Measurements from ENCODE around the gene KCNK18. TPM values are rescaled to one million over a fixed set of nuclear protein-coding genes. Genes with fewer than 3 reads are reported as not detected.

The KCNK18 gene
- not detected in 2 replicates for total RNA-seq (2014; rRNA removed; shearing (Covaris generic))

GRCh38 chr10:117197189-117197588 is at the start of gene KCNK18:
TSS of gene KCNK18 (plus strand) at chr10:117197489. CDS start at chr10:117197489, 0 bp downstream.
- no peak for DNase-seq (ENCODE audit: low read depth)

DNA sequence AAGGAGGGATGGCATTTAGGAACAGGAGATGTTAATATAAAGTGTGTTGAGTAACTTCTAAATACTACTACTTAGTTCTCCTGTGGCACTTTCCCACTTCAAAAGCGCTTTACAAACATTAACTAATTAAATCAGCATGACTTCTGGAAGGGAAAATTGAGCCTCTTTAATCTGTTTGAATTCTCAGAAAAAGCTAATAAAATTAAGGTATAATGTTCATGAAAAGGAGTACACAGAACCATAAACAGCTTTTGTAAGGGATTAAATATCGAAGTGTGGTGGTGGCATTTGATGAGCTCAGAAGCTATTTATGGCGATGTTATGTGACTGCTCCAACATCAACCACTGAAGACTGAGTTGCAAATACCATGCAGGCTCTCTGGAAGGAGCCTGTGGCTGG is 49.0 kb upstream of the KCNK18 start:
- no peak for DNase-seq (ENCODE audit: low read depth)

- no peak for DNase-seq (ENCODE audit: low read depth)
These were observed 44.6 kb upstream of the KCNK18 start for GRCh38 chr10:117152668-117153067.

- DNase-seq (ENCODE audit: low read depth) = no peak
These were observed 39.0 kb upstream of the KCNK18 start for GRCh38 chr10:117158297-117158696.

GRCh38 chr10:117159390-117159789 is 37.9 kb upstream of the KCNK18 start:
- DNase-seq (ENCODE audit: low read depth) = no peak

DNA sequence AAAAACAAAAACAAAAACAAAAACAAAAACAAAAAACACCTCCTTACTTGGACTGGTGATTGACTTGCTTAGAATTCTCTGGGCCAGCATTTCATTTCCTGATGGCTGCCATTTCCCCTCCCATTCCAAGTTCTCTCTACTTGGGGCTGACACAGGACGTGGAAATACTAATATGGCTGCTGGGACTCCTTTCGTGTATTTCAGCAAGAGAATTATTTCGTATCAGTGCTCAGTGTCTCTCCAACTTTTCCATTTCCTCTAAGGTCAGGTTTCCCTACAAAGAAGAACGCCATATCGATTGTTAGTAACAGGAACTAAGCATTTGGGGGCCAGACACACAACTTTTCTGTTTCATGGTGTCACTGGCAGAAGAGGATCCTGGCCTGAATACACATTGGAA is 36.7 kb upstream of the KCNK18 start:
- DNase-seq (ENCODE audit: low read depth) = no peak

DNA sequence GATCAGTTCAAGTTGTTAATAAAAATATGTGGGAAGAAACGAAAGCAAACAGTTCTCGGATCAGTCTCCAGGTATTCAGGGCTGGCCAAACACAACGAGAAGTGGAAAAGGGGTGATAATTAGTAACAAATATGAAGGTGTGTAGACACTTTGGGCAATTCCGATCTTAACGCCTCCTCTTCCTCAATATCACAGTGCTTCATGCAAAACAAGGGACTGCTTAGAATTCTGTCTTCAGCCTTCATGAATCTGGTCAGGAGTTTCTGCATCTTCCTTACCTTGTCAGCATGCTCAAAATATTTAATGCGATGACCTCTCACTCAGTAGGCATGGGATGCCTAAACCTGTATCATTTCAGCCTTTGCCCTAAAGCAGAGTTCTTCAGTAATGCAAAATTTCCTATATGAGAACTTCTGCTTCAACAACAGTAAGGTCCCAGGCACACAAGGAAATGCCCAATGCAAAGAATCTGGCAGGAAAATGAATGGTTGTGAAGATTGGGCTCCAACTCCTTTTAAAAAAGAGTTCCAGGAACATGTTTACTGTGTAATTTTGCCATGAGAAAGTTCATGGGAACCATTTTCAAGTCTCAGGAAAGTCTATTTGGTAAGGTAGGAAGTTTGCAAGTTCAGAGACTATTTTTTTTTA is 35.8 kb upstream of the KCNK18 start:
- no peak for DNase-seq (ENCODE audit: low read depth)

DNA sequence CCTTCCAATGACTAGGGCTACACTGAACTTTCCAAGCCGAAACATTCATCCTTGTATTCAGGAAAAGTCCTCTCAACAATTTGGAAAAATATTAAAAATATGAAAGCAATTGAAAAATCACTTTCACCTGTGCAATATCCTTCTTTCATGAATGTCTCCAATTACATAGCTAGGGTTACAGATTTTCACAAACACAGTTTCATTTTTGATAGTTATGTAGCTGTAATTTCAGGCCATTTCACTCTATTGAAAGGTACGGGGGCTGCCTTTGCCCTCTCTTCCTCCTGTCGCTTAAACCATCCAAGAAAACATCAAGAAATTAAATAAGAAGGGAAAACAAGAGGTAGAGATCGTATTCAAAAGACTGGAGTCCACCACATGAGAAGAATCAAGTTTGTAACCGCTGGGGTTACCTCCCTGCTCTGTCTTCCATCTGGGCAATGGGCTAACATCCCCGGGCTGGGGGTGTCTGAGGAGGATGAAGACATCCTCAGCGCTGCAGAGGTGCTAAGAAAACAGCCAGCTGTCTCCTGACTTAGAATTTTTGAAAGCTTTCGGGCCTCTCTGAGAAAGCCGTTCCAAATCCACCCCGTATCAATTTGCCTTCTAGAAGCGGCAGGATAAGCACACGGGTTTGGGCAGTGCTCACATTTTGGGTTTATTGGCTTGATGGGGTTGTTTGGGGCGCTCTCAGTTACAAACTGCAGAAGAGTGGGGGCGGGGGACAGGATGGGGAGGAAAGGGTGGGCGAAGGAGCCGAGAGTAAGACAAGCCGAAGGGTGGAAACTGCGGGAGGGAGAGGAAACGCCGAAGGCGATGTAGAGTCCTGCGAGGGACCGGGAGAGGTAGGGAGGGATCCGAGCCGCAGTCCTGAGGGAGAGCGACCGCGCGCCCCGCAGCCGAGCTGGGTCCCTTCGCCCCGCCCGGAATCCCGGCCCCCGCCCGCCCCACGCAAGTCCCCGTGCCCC is 34.9 kb upstream of the KCNK18 start:
- no peak for DNase-seq (ENCODE audit: low read depth)

- DNase-seq (ENCODE audit: low read depth) = no peak
These were observed 34.0 kb upstream of the KCNK18 start for GRCh38 chr10:117163061-117163953.

- DNase-seq (ENCODE audit: low read depth) = no peak
These were observed 33.2 kb upstream of the KCNK18 start for GRCh38 chr10:117163954-117164548.

- DNase-seq (ENCODE audit: low read depth) = no peak
These were observed 32.4 kb upstream of the KCNK18 start for GRCh38 chr10:117164592-117165537.

DNA sequence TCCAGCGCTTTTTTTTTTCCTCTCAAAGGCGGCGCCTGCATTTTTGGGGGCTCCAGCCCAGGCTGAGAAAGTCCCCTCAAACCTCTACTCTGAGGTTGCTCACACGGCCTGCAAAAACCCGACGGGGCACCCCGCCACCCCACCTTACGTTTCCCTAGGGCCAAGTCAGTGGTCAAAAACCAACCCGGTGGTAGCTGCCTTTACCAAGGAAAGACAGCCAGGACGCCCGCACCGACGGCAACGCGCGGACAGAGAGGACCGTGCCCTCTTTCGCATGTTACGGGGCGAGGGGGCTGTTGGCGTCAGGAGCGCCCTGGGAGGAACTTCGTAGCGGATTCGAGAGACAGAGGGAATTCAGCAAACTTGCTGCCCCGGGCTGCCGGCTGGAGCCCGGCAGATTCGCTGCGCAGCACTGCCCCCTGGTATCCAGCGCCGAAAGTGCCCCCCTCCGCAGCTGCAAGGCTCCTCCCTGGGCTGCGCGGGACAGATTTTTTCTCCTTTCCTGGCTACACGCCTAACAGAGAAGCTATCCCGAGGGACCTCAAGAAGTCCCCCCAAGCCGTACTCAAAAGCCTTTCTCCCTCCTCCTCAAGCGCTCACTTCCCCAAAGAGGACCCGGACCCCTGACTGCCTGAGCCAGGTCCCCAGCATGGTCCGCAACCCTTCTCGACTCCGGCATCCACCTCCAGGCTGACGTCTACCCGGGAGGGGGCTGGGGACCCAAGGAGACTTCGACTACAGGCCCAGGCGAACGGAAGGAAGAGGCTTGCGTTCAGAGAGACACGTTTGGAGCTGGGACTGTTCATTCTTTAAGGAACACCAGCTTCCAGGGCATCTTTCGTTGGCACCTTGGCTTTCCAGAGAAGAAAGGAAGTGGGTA is 31.5 kb upstream of the KCNK18 start:
- peak; percentile 39 for DNase-seq (ENCODE audit: low read depth)

DNA sequence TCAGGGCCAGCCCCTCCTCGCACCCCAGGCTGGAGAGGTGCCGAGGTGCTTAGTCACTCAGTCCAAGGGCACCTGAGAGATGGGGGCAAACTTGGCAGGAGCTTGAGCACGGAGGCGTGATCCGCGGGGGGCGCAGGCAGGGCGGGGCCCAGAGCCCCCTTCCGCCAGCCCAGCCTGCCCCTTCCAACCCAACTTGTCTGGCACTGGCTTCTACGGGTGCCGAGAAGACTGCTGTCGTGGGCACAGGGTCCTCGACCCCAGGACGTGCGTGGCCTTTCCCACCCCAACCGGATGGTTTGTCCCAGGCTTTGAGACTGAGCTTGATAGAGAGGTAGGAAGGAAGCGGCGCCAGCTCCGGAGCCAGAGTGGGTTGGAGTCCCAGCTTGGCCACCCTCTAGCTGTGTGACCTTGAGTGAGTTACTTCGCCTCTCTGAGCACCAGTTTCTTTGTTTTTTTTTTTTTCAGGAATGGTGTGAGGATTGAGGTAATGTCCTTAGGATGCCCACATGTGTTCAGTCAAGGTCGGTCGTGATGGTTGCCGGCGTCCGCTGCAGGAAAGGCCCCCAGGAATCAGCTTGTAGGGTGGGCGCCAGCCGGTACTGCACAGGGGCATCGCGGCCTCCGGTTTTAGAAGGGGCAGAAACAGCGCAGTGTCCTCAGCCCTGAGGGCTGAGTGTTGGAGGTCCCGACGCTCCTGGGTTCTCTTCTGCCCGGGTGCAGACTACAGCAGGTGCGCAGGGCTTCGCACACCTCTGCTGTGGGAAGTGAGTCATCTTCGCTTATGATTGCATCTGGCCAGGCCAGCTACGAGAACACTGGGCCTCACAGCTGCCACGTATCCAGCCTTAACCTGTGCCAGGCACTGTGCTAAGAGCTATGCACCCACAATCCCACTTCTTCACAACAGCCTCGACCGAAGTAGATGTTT is 30.6 kb upstream of the KCNK18 start:
- DNase-seq (ENCODE audit: low read depth) = no peak

DNA sequence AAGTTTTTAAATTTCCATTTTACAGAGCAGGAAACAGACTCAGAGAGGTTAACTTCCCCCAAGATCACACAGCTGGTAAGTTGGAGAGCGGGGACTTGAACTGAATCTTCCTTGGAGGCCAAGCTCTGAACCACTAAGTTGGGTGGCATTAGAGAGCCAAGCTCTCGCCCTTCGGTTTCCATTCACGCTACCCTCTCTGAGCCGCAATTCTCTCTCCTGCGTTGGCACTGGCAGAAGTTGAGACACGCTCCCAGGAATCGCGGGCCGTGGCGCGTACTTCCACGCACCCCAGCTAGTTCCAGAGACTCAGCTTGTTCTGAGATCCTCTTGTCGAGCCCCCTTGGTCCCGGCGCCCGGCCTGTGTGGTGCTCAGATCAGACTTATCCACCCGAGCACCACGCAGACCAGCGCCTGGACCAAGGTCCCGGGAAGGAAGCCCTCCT is 29.9 kb upstream of the KCNK18 start:
- DNase-seq (ENCODE audit: low read depth) = no peak

DNA sequence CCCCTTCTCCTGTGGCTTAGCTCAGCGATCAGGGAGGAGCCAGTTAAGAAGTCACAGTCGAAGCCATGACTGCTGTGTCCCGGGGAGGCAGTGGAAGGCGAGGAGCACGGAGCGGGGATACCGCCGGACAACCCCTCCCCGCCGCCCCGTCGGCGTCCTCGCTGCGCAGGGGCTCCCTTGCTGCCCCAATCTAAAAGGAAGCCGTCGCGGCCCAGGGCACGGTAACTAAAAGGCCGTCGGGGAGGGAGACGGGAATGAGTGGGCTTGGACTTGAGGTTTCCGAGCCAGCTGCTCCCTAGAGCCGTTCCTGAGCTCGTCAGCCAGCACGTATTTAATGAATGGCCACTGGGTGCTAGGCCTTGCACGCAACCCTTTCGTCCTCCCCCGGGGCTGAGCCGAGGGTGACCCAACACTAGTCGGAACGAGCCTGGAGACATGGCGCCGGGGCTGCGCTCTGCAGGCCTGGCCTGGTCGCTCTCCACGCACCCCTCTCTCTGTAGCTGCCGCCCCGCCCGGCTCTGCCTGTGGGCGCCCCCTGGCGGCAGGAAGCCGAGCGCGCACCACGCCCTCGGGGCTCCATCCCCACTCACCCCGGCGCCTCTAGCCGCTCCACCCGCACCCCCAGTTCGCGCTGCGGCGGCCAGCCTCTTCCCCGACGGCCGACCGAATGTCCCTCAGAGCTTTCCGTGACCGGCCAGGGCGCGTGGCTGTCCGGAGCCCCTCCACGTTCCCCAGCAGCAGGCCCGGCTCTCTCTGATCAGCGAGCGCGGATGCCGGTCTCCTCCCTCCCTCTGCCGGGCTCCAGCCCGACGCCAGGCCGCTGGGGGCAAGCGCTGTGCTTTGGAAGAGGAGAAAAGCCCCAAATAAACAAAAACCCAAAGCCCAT is 29.3 kb upstream of the KCNK18 start:
- peak; percentile 37 for DNase-seq (ENCODE audit: low read depth)

DNA sequence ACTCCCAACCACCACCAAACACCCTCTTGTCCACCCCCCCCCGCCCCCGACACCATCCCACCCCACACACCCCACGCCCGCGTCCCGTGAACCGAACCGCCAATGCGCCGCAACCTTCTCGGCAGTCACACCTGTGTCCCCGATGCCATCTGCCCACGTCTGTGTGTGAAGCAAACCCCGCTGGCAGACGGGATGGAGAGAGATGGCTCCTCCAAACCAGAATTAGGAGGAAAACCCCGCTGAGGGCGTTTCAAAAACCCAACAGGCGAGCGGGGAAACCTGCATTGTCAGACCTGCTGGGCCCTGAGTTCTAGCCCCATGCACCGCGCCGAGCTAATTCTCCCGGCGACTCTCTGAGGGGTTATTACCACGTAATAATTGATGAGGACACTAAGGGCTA is 28.6 kb upstream of the KCNK18 start:
- no peak for DNase-seq (ENCODE audit: low read depth)

DNA sequence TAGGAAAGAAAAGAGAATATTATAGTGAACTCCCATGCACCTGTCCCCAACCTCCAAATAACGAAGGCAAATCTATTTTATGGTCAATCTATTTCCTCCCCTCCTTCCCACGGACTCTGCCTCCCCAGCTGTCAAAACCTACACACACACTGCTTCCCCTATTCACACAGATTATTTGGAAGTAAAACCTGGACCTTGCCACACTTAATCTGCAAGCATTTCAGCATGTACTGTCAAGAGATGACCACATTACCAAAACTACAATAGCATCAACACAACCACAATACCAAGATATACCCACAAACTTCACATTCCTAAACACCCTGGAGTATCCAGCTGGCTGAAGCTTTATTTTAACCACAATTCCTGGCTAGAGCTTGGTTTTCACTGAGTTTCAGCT is 27.8 kb upstream of the KCNK18 start:
- no peak for DNase-seq (ENCODE audit: low read depth)
